Transverse colon (tissue), 4 donors: ENCODE results near the gene CNKSR3.

Experiments used
- CTCF ChIP-seq, 5 experiments: fragments of 200-600 bp in 3 of 5; fragments of 450-650 bp in 2 of 5; sonication (generic) in 3 of 5; IDR thresholded peaks; 1 replicate in 2 of 5; 2 replicates in 3 of 5; pipeline ENCODE4 v1.5.1; 2016 to 2017; ENCODE audit warnings: antibody characterized with exemption in 5 of 5, inconsistent platforms in 3 of 5, mild to moderate bottlenecking in 2 of 5, moderate library complexity in 1 of 5
- POLR2AphosphoS5 ChIP-seq, 3 donors: sonication (generic); formaldehyde crosslinking; IDR thresholded peaks; one replicate each; pipeline ENCODE4 v1.6.1; 2016; ENCODE audit warnings: antibody characterized with exemption in 3 of 3

- TF ChIP-seq CTCF (IDR thresholded peaks at IDR 0.05) (no peak), POLR2AphosphoS5 (IDR thresholded peaks at IDR 0.05) (no peak)
These were observed 154.4 kb downstream of the CNKSR3 start for GRCh38 chr6:154356113-154356512.
